SU-DHL-6 (cell line): ENCODE measurements around the gene WNT3.

ENCODE experiments used
- H2AFZ ChIP-seq: fragments of 200-600 bp; sonication (generic); 2 replicates; pipeline ENCODE4 v1.6.1; 2014; ENCODE audit warnings: low read depth, mild to moderate bottlenecking, moderate library complexity, mixed read lengths, antibody characterized with exemption, low read length; ENCODE audit not compliant: severe bottlenecking
- H3F3A ChIP-seq: fragments of 200-600 bp; shearing (Covaris generic); 2 replicates; pipeline ENCODE4 v1.6.0; 2016; ENCODE audit warnings: antibody characterized with exemption, mild to moderate bottlenecking; ENCODE audit not compliant: insufficient read depth
- H3K27ac ChIP-seq: fragments of 200-600 bp; sonication (generic); 2 replicates; pipeline ENCODE4 v1.5.1; 2016; ENCODE audit warnings: low read depth, mild to moderate bottlenecking, low read length, moderate library complexity, mixed read lengths
- H3K27me3 ChIP-seq: fragments of 200-600 bp; sonication (generic), shearing (Covaris generic); 2 replicates; pipeline ENCODE4 v1.6.0; 2014; ENCODE audit warnings: mild to moderate bottlenecking, low read length
- H3K36me3 ChIP-seq: fragments of 200-600 bp; sonication (generic); 2 replicates; pipeline ENCODE4 v1.6.1; 2014; ENCODE audit warnings: mild to moderate bottlenecking, low read length, mixed read lengths
- H3K4me2 ChIP-seq: fragments of 300-600, 200-600 bp; shearing (Covaris generic), sonication (generic); 2 replicates; pipeline ENCODE4 v1.6.0; 2014; ENCODE audit warnings: low read length, low read depth, mild to moderate bottlenecking; ENCODE audit not compliant: poor library complexity, severe bottlenecking
- H3K4me3 ChIP-seq: fragments of 200-600 bp; sonication (generic); 2 replicates; pipeline ENCODE4 v1.5.1; 2014; ENCODE audit warnings: antibody characterized with exemption, low read length, mild to moderate bottlenecking, mixed read lengths; ENCODE audit not compliant: insufficient read depth, poor library complexity, severe bottlenecking
- H3K79me2 ChIP-seq: fragments of 200-600 bp; sonication (generic); 2 replicates; pipeline ENCODE4 v1.6.1; 2014; ENCODE audit warnings: mild to moderate bottlenecking, low read length, moderate library complexity; ENCODE audit not compliant: insufficient read depth
- H3K9ac ChIP-seq: fragments of 200-600 bp; sonication (generic); 2 replicates; pipeline ENCODE4 v1.7.0; 2014; ENCODE audit warnings: mild to moderate bottlenecking, low read length
- H3K9me2 ChIP-seq: fragments of 200-600 bp; sonication (generic); replicated peaks from 2 replicates; pipeline ENCODE4 v1.6.1; 2014; ENCODE audit warnings: low read length; ENCODE audit not compliant: insufficient read depth
- H3K9me3 ChIP-seq: fragments of 200-600 bp; sonication (generic); 2 replicates; pipeline ENCODE4 v1.6.1; 2014; ENCODE audit warnings: low read length, mixed read lengths; ENCODE audit not compliant: insufficient read depth
- H4K20me1 ChIP-seq: fragments of 200-600 bp; sonication (generic); 2 replicates; pipeline ENCODE4 v1.6.1; 2014; ENCODE audit warnings: low read depth, mild to moderate bottlenecking, antibody characterized with exemption, low read length, moderate library complexity, mixed read lengths
- EZH2phosphoT487 ChIP-seq: fragments of 200-600 bp; sonication (generic), shearing (Covaris generic); conservative IDR thresholded peaks from 2 replicates; pipeline ENCODE4 v1.6.1; 2018; ENCODE audit warnings: mild to moderate bottlenecking, antibody characterized with exemption, low read length, moderate library complexity, mixed read lengths
- TF ChIP-seq, protein P1 (sequence below): fragments of 200-600 bp; sonication (generic); IDR thresholded peaks from one replicate; pipeline ENCODE4 v1.5.1; 2017; ENCODE audit warnings: antibody characterized with exemption, mild to moderate bottlenecking, low read length, moderate library complexity; ENCODE audit not compliant: insufficient read depth, poor library complexity, severe bottlenecking

WNT3 gene

DNA sequence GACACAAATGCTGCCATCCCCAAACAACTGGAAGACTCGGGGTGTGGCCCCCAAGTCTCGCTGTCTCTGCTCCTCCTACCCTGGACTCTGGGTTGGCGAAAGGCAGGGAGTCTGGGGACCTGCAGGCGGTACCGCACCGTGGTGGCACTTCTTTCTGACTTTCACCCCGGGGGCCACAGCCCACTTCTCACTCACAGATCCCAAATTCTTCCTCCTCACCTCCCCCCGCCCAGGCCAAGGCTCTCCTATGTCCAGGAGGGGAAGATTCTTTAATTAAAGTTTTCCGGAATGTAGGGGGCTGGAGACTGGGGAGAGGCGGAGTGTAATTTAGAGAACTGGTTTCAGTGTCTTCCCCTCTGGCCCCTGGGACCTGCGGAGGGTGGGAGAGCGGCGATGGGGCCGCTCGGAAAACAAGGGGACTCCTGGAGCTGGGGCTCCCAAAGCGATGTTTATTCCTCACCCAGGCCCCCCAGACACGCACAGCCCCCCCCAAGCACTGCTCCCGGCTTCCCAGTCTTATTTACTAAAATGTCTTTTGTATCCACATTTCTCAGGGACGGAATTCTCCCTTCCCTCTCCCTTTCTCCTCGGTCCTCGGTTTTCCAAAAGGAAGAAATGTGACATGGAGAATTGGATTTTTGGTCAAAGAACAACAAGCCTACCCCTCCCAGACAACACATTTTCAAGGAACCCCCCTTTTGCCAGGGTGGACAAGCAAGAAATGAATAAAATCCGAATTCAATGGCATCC is 1.2 kb downstream of the WNT3 start:
- Histone ChIP-seq H3K4me2 (no peak overlapping the region), H3K9ac (no peak overlapping the region), H3K79me2 (no peaks in the 10 kb centered on the region), H3K36me3 (no peaks in the 10 kb centered on the region), H2AFZ (no peak overlapping the region), H3K9me2 (no peaks in the 10 kb centered on the region), H3K27me3 (0 out of 2 replicates have a peak, but pooled peaks cover 3% of the 10 kb centered on the region), H3F3A (no peaks in the 10 kb centered on the region), H4K20me1 (no peaks in the 10 kb centered on the region), H3K9me3 (no peaks in the 10 kb centered on the region), H3K27ac (no peak overlapping the region), H3K4me3 (no peak overlapping the region)
- TF ChIP-seq, protein P1, sequence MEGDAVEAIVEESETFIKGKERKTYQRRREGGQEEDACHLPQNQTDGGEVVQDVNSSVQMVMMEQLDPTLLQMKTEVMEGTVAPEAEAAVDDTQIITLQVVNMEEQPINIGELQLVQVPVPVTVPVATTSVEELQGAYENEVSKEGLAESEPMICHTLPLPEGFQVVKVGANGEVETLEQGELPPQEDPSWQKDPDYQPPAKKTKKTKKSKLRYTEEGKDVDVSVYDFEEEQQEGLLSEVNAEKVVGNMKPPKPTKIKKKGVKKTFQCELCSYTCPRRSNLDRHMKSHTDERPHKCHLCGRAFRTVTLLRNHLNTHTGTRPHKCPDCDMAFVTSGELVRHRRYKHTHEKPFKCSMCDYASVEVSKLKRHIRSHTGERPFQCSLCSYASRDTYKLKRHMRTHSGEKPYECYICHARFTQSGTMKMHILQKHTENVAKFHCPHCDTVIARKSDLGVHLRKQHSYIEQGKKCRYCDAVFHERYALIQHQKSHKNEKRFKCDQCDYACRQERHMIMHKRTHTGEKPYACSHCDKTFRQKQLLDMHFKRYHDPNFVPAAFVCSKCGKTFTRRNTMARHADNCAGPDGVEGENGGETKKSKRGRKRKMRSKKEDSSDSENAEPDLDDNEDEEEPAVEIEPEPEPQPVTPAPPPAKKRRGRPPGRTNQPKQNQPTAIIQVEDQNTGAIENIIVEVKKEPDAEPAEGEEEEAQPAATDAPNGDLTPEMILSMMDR: no peak
- TF ChIP-seq EZH2phosphoT487: no peak

DNA sequence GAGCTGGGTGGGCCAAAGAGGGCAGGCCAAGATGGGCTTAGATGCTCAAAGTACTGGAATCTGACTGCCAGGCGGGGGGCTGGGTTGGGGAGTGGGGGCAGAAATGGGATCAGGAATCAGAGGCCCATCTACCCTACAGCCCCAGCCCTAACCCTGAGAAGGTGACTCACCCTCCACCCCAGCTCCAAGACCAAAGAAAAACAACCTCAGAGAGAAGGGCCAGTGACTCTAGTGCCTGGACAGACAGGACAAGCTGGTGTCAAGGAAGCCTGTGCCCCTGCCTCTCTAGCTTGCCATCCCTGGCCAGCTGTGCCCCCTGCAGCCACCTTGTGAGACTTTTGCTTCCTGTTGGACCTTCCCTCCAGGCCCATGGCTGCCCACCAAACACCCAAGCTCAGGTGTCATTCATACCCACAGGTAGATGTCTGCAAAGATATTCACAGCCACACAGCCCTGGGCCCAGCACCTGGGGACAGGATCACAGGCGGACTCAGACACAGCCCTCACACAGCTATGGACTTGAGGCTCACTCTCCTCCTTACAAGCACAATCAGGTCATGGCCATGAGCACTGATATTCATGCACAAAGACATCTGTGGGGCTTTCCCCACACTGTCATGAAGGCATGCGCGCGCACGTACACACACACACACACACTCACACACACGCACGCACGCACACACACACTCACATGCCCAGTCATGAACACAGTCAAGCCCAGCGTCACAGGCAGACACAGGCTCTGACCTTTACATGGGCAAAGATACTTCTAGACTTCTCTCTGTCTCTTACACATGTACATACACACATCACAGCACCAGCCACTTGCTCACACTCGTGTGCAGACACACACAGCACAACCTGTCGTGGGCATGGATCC is 2.8 kb downstream of the WNT3 start:
- 0 out of 2 replicates have a peak, but pooled peaks cover 3% of the 10 kb centered on the region for H3K27me3 ChIP-seq
- no peaks in the 10 kb centered on the region for H3K9me2 ChIP-seq
- H4K20me1 ChIP-seq: no peaks in the 10 kb centered on the region
- no peaks in the 10 kb centered on the region for H3K9me3 ChIP-seq
- no peaks in the 10 kb centered on the region for H3K36me3 ChIP-seq
- no peak overlapping the region for H3K27ac ChIP-seq
- H3K79me2 ChIP-seq: no peaks in the 10 kb centered on the region
- H3F3A ChIP-seq: no peaks in the 10 kb centered on the region
- no peak overlapping the region for H3K9ac ChIP-seq
- H3K4me3 ChIP-seq: no peak overlapping the region
- no peak overlapping the region for H3K4me2 ChIP-seq
- H2AFZ ChIP-seq: no peak overlapping the region
- TF ChIP-seq EZH2phosphoT487: no peak
- TF ChIP-seq, protein P1: no peak

DNA sequence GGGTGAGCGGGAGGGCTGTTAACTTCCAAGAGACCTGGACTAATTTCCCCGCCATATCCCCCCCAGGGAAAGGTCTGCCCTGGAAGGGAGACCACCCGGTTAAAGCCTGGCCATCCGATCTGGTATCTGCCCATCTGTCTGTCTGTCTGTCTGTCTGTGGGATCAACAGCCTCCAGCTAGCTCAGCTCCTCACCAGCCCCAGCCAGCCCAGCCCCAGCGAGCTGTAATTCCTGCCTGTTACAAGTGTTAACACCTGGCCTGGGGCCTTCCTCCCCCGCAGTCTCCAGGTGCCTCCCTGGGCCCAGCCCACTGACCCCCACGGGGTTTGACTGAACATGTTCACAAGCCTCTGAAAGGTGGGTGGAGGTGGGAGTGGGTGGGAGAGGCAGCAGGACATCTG is 4.0 kb downstream of the WNT3 start:
- Histone ChIP-seq H3K27ac (no peak overlapping the region), H3F3A (no peaks in the 10 kb centered on the region), H3K9me3 (no peaks in the 10 kb centered on the region), H3K36me3 (no peaks in the 10 kb centered on the region), H3K4me2 (no peak overlapping the region), H2AFZ (no peak overlapping the region), H4K20me1 (no peaks in the 10 kb centered on the region), H3K27me3 (0 out of 2 replicates have a peak, but pooled peaks cover 3% of the 10 kb centered on the region), H3K9me2 (no peaks in the 10 kb centered on the region), H3K79me2 (no peaks in the 10 kb centered on the region), H3K4me3 (no peak overlapping the region), H3K9ac (no peak overlapping the region)
- TF ChIP-seq, protein P1: no peak
- TF ChIP-seq EZH2phosphoT487: no peak
